GM13977 (cell line): ENCODE data around the gene PARD3.

ENCODE experiments used
- DNase-seq: peaks from one replicate; pipeline ENCODE4 v3.0.0; 2012; ENCODE audit warnings: low spot score
- CTCF ChIP-seq: IDR thresholded peaks from 2 replicates; pipeline ENCODE4 v1.5.1; 2012; ENCODE audit warnings: mild to moderate bottlenecking, control low read depth; ENCODE audit not compliant: insufficient read depth; ENCODE audit errors: extremely low read depth, missing control alignments
- in situ Hi-C: fragments of 300-500 bp; cut with MboI; formaldehyde crosslinking; loops from one replicate; pipeline ENCODE4 v1.12.0; 2022; ENCODE audit warnings: low sequenced_read_pairs, low pct_unique_long_range_greater_than_20kb, mixed read lengths, inconsistent platforms; ENCODE audit not compliant: unreplicated experiment

The PARD3 gene

GRCh38 chr10:34480345-34480744 lies 334.8 kb downstream of the PARD3 start:
- no peak for TF ChIP-seq CTCF
- no peak for DNase-seq
- in situ Hi-C loops = no loop called here

DNA sequence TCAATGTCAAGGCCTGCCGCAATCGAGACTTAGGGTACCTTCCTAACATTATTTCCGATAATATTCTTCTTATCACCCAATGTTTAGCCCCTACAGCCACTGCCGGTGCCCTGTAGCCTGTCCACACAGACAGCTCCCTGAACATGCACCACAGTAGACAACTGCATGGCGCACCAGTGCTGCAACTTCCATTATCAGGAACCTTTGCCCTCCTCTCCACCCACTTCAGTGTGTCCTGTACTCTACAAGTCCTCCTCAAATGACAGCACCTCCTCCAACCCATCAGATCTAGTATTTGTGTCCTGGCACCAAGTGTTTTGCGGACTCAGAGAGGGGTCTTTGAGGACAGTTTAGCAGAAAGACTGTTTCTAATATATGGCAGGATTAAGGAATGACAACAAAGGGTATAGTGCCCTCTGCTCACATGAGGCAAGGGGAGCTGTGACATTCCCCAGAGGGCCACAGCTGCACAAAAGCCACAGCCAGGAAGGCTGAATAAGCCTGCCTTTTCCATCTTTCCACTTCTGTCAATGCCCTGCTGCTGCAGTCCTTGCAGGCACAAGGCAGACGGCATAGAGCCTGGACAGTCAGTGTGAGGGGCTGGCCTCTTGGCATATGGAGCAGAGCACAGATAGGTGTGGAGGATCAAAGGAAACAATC lies 335.4 kb downstream of the PARD3 start:
- DNase-seq = no peak
- no peak for TF ChIP-seq CTCF
- in situ Hi-C loops = no loop called here

DNA sequence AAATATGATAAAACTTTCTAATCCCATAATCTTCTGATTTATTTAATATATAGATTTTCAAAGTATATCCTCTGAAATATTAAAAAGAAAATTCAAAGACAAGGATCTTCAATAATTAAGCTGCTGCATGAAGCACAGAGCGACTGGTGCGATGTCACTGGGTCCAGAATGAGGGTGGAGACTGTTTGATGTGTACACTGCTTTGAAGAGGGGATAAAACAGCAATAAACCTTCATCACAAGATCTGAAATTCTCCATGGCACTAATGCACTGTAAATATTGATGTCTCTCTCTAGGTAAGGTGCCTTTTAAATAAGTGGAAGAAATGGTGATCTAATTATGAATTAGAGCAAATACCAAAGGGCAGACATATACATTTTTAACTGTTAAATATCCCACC lies 337.8 kb downstream of the PARD3 start:
- in situ Hi-C loops = no loop called here
- DNase-seq = no peak
- no peak for TF ChIP-seq CTCF

GRCh38 chr10:34476608-34477007 lies 338.5 kb downstream of the PARD3 start:
- TF ChIP-seq CTCF = no peak
- no peak for DNase-seq
- in situ Hi-C loops = no loop called here

- no peak for DNase-seq
- in situ Hi-C loops = no loop called here
- TF ChIP-seq CTCF = no peak
Observed at GRCh38 chr10:34475786-34476185, 339.3 kb downstream of the PARD3 start.

- no peak for TF ChIP-seq CTCF
- in situ Hi-C loops = no loop called here
- no peak for DNase-seq
Observed at GRCh38 chr10:34475274-34475646, 339.8 kb downstream of the PARD3 start.
